AG04449 (cell line): Measurements from ENCODE around the gene UGT2B10.
"Not testable (repeated sequence)": the region's sequence is repeated elsewhere in the genome, so short reads cannot be mapped to it uniquely, and the experiment has no call there.

Source experiments
- CTCF ChIA-PET: fragments of 350-600 bp; formaldehyde crosslinking; extraction: SDS; loops from one replicate; lab custom pipeline; 2021; ENCODE audit warnings: antibody characterized with exemption; lab: Yijun Ruan, JAX
- POLR2A ChIA-PET: fragments of 400-600, 350-600 bp; formaldehyde crosslinking; extraction: SDS; loops from one replicate; lab custom pipeline; 2020; ENCODE audit warnings: antibody characterized with exemption, inconsistent platforms; lab: Yijun Ruan, JAX
- DNase-seq: peaks from one replicate; pipeline ENCODE4 v3.0.0-alpha.2; 2010; ENCODE audit warnings: low read depth, low spot score
- H3K4me3 ChIP-seq: 2 replicates; pipeline ENCODE4 v1.5.1; 2011; ENCODE audit warnings: low read depth, mild to moderate bottlenecking, control low read depth, low read length
- TF ChIP-seq, protein P1 (sequence below): IDR thresholded peaks from one replicate; pipeline ENCODE4 v1.5.1; 2011; ENCODE audit warnings: mild to moderate bottlenecking, moderate library complexity, low read length, control low read depth, inconsistent platforms; ENCODE audit not compliant: insufficient read depth; ENCODE audit errors: missing control alignments

UGT2B10 gene

DNA sequence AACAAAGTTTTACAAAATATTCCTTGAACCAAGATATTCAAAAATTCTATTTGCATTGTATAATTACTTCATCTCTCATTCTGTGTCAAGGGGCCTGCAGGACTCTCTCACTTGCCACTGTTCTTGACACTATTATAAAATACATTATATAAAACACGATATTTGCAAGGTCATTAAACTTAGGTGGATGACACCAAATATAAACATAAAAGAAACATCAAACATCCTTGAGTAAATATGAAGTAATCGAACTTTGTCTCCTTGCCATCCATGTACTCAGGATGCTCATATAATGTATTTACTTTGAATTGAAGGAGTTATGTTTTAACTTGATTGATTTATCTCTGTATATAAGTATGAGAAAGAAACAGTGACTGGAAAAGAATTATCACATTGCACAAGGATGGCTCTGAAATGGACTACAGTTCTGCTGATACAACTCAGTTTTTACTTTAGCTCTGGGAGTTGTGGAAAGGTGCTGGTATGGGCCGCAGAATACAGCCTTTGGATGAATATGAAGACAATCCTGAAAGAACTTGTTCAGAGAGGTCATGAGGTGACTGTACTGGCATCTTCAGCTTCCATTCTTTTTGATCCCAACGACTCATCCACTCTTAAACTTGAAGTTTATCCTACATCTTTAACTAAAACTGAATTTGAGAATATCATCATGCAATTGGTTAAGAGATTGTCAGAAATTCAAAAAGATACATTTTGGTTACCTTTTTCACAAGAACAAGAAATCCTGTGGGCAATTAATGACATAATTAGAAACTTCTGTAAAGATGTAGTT, at the start of gene UGT2B10:
UGT2B10 (plus strand) TSS at position 378 of the 793 bp plus-strand sequence; CDS start at position 404, 26 bp downstream.
- H3K4me3 ChIP-seq, POLR2A ChIA-PET, DNase-seq, CTCF ChIA-PET: not testable (repeated sequence)

DNA sequence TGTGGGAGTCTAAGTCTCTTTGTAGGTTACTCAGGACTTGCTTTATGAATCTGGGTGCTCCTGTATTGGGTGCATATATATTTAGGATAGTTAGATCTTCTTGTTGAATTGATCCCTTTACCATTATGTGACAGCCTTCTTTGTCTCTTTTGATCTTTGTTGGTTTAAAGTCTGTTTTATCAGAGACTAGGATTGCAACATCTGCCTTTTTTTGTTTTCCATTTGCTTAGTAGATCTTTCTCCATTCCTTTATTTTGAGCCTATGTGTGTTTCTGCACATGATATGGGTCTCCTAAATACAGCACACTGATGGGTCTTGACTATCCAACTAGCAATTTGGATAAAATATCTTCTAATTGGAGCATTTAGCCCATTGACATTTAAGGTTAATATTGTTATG, 44.0 kb upstream of the UGT2B10 start:
- POLR2A ChIA-PET, DNase-seq, H3K4me3 ChIP-seq, CTCF ChIA-PET: not testable (repeated sequence)

DNA sequence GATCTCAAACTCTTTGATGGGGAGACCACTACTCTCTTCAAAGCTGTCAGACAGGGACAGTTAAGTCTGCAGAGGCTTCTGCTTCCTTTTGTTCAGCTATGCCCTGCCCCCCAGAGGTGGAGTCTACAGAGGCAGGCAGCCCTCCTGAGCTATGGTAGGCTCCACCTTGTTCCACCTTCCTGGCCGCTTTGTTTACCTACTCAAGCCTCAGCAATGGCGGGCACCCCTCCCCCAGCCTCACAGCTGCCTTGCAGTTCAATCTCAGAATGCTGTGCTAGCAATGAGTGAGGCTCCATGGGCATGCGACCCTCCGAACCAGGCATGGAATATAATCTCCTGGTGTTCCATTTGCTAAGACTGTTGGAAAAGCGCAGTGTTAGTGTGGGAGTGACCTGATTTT, 42.1 kb upstream of the UGT2B10 start:
- ChIA-PET CTCF (no interaction called here), POLR2A (no interaction called here)
- TF ChIP-seq, protein P1, sequence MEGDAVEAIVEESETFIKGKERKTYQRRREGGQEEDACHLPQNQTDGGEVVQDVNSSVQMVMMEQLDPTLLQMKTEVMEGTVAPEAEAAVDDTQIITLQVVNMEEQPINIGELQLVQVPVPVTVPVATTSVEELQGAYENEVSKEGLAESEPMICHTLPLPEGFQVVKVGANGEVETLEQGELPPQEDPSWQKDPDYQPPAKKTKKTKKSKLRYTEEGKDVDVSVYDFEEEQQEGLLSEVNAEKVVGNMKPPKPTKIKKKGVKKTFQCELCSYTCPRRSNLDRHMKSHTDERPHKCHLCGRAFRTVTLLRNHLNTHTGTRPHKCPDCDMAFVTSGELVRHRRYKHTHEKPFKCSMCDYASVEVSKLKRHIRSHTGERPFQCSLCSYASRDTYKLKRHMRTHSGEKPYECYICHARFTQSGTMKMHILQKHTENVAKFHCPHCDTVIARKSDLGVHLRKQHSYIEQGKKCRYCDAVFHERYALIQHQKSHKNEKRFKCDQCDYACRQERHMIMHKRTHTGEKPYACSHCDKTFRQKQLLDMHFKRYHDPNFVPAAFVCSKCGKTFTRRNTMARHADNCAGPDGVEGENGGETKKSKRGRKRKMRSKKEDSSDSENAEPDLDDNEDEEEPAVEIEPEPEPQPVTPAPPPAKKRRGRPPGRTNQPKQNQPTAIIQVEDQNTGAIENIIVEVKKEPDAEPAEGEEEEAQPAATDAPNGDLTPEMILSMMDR: no peak
- no peak for DNase-seq
- no peak overlapping the region for H3K4me3 ChIP-seq

DNA sequence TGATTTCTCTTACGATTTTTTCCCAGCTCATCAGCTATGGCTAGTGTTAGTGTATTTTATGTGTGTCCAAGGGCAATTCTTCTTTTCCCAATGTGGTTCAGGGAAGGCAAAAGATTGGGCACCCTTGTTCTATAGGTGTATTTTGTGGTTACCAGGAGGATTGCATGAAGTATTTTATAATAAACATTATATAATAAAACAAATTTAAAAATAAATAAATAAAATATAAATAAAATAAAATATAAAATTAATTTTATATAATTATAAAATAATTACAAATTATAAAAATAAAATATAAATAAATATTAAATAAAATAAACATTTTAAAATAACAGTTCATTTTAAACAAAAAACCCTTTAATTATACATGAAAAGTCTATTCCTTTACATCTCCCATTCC, 35.6 kb upstream of the UGT2B10 start:
- no peak for DNase-seq
- H3K4me3 ChIP-seq: no peak overlapping the region
- TF ChIP-seq, protein P1: no peak
- CTCF ChIA-PET: no interaction called here
- POLR2A ChIA-PET: no interaction called here

DNA sequence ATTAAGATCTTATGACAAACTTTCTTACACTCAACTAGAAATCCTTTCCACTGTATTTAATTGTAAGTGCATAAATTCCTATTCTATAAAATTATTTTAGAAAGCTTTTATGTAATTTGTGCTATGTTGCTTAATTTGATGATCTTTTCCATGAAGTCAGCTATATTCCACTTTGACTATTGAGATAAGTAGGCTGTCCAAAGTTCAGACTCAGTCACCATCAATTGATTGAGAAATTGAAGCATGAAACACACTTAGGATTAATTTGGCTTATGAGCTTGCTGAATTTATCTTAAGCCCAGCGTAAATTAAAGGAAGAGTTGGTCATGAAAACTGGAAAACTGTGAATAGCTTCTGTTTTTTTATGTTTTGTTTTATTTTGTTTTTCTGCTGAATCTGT, 18.7 kb upstream of the UGT2B10 start:
- CTCF ChIA-PET: no interaction called here
- POLR2A ChIA-PET: no interaction called here
- H3K4me3 ChIP-seq: no peak overlapping the region
- no peak for DNase-seq
- TF ChIP-seq, protein P1: no peak

DNA sequence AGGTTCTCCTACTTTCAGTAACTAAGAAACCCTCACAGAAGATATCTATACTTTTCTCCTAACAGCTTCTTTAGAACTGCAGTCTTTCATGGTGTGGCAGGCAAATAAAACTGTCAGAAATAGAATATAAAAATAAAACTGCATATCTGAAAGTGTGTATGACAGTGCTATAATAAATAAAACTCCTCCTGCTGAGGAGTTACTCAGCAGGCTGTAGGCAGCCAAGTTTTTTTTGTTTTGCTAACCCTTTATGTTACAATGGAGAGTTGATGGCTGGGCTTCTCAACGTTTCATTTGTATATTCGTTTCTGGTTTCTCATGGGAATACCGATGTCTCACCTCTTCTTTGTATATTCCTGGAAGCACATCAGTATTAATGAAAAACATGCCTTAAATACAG, 18.2 kb upstream of the UGT2B10 start:
- POLR2A ChIA-PET: no interaction called here
- TF ChIP-seq, protein P1: no peak

DNA sequence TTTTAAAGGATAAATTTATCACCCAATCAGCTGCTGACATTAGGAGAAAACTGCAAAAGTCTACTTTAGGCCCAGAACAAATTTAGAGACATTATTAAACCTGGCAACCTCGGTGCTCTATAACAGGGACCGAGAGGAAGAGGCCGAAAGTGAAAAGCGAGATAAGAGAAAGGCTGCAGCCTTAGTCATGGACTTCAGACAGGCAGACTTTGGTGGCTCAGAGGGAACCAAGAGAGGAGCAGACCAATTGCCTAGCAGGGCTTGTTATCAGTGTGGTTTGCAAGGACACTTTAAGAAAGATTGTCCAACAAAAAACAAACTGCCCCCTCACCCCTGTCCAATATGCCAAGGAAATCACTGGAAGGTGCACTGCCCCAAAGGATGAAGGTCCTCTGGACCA, 12.8 kb upstream of the UGT2B10 start:
- ChIA-PET POLR2A (no interaction called here), CTCF (no interaction called here)
- no peak overlapping the region for H3K4me3 ChIP-seq
- TF ChIP-seq, protein P1: no peak
- no peak for DNase-seq

More for the DNA sequence above, 18.2 kb upstream of the UGT2B10 start:
- CTCF ChIA-PET: no interaction called here
- H3K4me3 ChIP-seq: no peak overlapping the region
- DNase-seq: no peak
